Natural killer cell (primary cell): ENCODE measurements around the gene INPP4B. TPM values are rescaled to one million over a fixed set of nuclear protein-coding genes. Genes with fewer than 3 reads are reported as not detected.

ENCODE experiments used
- ATAC-seq, 3 donors: fragments of 150-1000 bp in 2 of 3; fragments of 200-7000 bp in 1 of 3; cut with Tn5 transposase; 1 replicate in 1 of 3; 2 replicates in 2 of 3; pipeline ENCODE4 v1.10.0; 2021; ENCODE audit warnings: mild to moderate bottlenecking in 2 of 3, moderate library complexity in 2 of 3
- DNase-seq, 2 donors: peaks; one replicate each; pipeline versions ENCODE4 v3.0.0 to v3.0.0-alpha.2; 2013 to 2021; ENCODE audit warnings: mixed read lengths in 1 of 2
- H3K27ac ChIP-seq: one replicate; pipeline ENCODE4 v1.5.1; 2013; ENCODE audit warnings: mild to moderate bottlenecking, low read length
- H3K27me3 ChIP-seq: one replicate; pipeline ENCODE4 v1.6.1; 2013; ENCODE audit warnings: low read length; ENCODE audit not compliant: control insufficient read depth, insufficient read depth
- H3K36me3 ChIP-seq: one replicate; pipeline ENCODE4 v1.6.1; 2013; ENCODE audit warnings: low read length; ENCODE audit not compliant: control insufficient read depth, insufficient read depth
- H3K4me1 ChIP-seq: one replicate; pipeline ENCODE4 v1.6.1; 2013; ENCODE audit warnings: low read length; ENCODE audit not compliant: control insufficient read depth, insufficient read depth
- H3K4me3 ChIP-seq: one replicate; pipeline ENCODE4 v1.5.1; 2013; ENCODE audit warnings: low read length
- H3K9me3 ChIP-seq: one replicate; pipeline ENCODE4 v1.6.1; 2013; ENCODE audit warnings: low read length; ENCODE audit not compliant: control insufficient read depth, insufficient read depth
- H3K27ac Mint-ChIP-seq, 2 donors: one replicate each; pipeline ENCODE4 v1.8.0; 2022; ENCODE audit warnings: mild to moderate bottlenecking in 2 of 2, mixed read lengths in 2 of 2, moderate library complexity in 1 of 2
- H3K27me3 Mint-ChIP-seq, 2 donors: one replicate each; pipeline ENCODE4 v1.8.0; 2022; ENCODE audit warnings: low read depth in 2 of 2, mixed read lengths in 2 of 2
- H3K36me3 Mint-ChIP-seq: one replicate; pipeline ENCODE4 v1.8.0; 2022; ENCODE audit warnings: mixed read lengths
- H3K4me1 Mint-ChIP-seq, 2 donors: one replicate each; pipeline ENCODE4 v1.8.0; 2022; ENCODE audit warnings: mixed read lengths in 2 of 2
- H3K4me3 Mint-ChIP-seq: one replicate; pipeline ENCODE4 v1.8.0; 2022; ENCODE audit warnings: mild to moderate bottlenecking, moderate library complexity, mixed read lengths
- H3K9me3 Mint-ChIP-seq, 2 donors: one replicate each; pipeline ENCODE4 v1.8.0; 2022; ENCODE audit warnings: mixed read lengths in 2 of 2
- CTCF ChIP-seq: fragments of 200-600 bp; IDR thresholded peaks from one replicate; pipeline ENCODE4 v1.8.0; 2022; ENCODE audit warnings: antibody characterized with exemption
- WGBS: methylation state at CpG from one replicate; pipeline ENCODE4 v1.1.7; 2013; ENCODE audit warnings: missing lambda C conversion rate; ENCODE audit not compliant: insufficient coverage; 5-methylcytosine and 5-hydroxymethylcytosine counted together
- intact Hi-C: fragments of 100-400 bp; cut with micrococcal nuclease; formaldehyde crosslinking; loops from one replicate; pipeline ENCODE4 v1.14.2; 2022
- total RNA-seq, 4 donors: library from RNA; stranded (reverse); fragments of 120-200 nt in 1 of 4; gene quantifications; one replicate each; pipeline versions ENCODE4 v1.2.3 to v1.2.4, GENCODE V29; 2013 to 2022

Gene INPP4B
- total RNA-seq, 3 donors from 2014 or later (not counting 1 experiment from before 2014, with no cell fraction given): 2.4 to 6.2 (median 4.5) TPM

GRCh38 chr4:142341268-142341667 is 504.8 kb downstream of the INPP4B start:
- H3K36me3 Mint-ChIP-seq: no peaks in the 10 kb centered on the region
- no peak overlapping the region for H3K4me3 ChIP-seq
- H3K4me1 Mint-ChIP-seq: no peaks in the 10 kb centered on the region
- no peak overlapping the region for H3K4me3 Mint-ChIP-seq
- no peaks in the 10 kb centered on the region for H3K36me3 ChIP-seq
- H3K27ac ChIP-seq: no peak overlapping the region
- intact Hi-C loops: no loop called here
- H3K9me3 ChIP-seq: no peaks in the 10 kb centered on the region
- no peaks in the 10 kb centered on the region for H3K27me3 Mint-ChIP-seq
- H3K27me3 ChIP-seq: no peaks in the 10 kb centered on the region
- 96% methylated on average over 4 of the region's 4 CpGs for WGBS
- H3K4me1 ChIP-seq: no peaks in the 10 kb centered on the region
- no peak for DNase-seq
- no peak for ATAC-seq
- no peak overlapping the region for H3K27ac Mint-ChIP-seq
- TF ChIP-seq CTCF: no peak
- no peaks in the 10 kb centered on the region for H3K9me3 Mint-ChIP-seq

GRCh38 chr4:142339053-142339452 is 507.0 kb downstream of the INPP4B start:
- Histone ChIP-seq H3K27me3 (no peaks in the 10 kb centered on the region), H3K9me3 (no peaks in the 10 kb centered on the region), H3K4me3 (no peak overlapping the region), H3K4me1 (no peaks in the 10 kb centered on the region), H3K36me3 (no peaks in the 10 kb centered on the region), H3K27ac (no peak overlapping the region)
- ATAC-seq: no peak
- H3K9me3 Mint-ChIP-seq: no peaks in the 10 kb centered on the region
- H3K36me3 Mint-ChIP-seq: no peaks in the 10 kb centered on the region
- H3K27me3 Mint-ChIP-seq: no peaks in the 10 kb centered on the region
- no peaks in the 10 kb centered on the region for H3K4me1 Mint-ChIP-seq
- H3K4me3 Mint-ChIP-seq: no peak overlapping the region
- intact Hi-C loops: no loop called here
- no peak for DNase-seq
- WGBS: 100% methylated on average over 1 of the region's 1 CpG
- no peak for TF ChIP-seq CTCF
- H3K27ac Mint-ChIP-seq: no peak overlapping the region

GRCh38 chr4:142336251-142336934 is 509.7 kb downstream of the INPP4B start:
- no peaks in the 10 kb centered on the region for H3K4me1 Mint-ChIP-seq
- Histone ChIP-seq H3K4me1 (no peaks in the 10 kb centered on the region), H3K4me3 (no peak overlapping the region), H3K27ac (no peak overlapping the region), H3K27me3 (no peaks in the 10 kb centered on the region), H3K36me3 (no peaks in the 10 kb centered on the region), H3K9me3 (no peaks in the 10 kb centered on the region)
- no peak overlapping the region for H3K4me3 Mint-ChIP-seq
- 93% methylated on average over 10 of the region's 12 CpGs for WGBS
- H3K27ac Mint-ChIP-seq: no peak overlapping the region
- TF ChIP-seq CTCF: no peak
- ATAC-seq (no peak), DNase-seq (no peak)
- intact Hi-C loops: no loop called here
- no peaks in the 10 kb centered on the region for H3K9me3 Mint-ChIP-seq
- no peaks in the 10 kb centered on the region for H3K27me3 Mint-ChIP-seq
- no peaks in the 10 kb centered on the region for H3K36me3 Mint-ChIP-seq

GRCh38 chr4:142334931-142335330 is 511.2 kb downstream of the INPP4B start:
- H3K27me3 Mint-ChIP-seq: no peaks in the 10 kb centered on the region
- no peak overlapping the region for H3K4me3 Mint-ChIP-seq
- Histone ChIP-seq H3K27me3 (no peaks in the 10 kb centered on the region), H3K36me3 (no peaks in the 10 kb centered on the region), H3K4me3 (no peak overlapping the region), H3K4me1 (no peaks in the 10 kb centered on the region), H3K9me3 (no peaks in the 10 kb centered on the region), H3K27ac (no peak overlapping the region)
- no peak overlapping the region for H3K27ac Mint-ChIP-seq
- no peak for TF ChIP-seq CTCF
- H3K9me3 Mint-ChIP-seq: no peaks in the 10 kb centered on the region
- DNase-seq (no peak), ATAC-seq (no peak)
- intact Hi-C loops: no loop called here
- H3K36me3 Mint-ChIP-seq: no peaks in the 10 kb centered on the region
- H3K4me1 Mint-ChIP-seq: no peaks in the 10 kb centered on the region
